Progenitor cell of endocrine pancreas (in vitro differentiated cells): Measurements from ENCODE around the gene CLSTN2. TPM values are rescaled to one million over a fixed set of nuclear protein-coding genes. Genes with fewer than 3 reads are reported as not detected.

Experiments
- DNase-seq: peaks from one replicate; pipeline ENCODE4 v3.0.0; 2021; ENCODE audit warnings: low spot score; ENCODE audit not compliant: unreplicated experiment
- H3K27ac Mint-ChIP-seq: 2 replicates; pipeline ENCODE4 v1.8.0; 2021; ENCODE audit warnings: mild to moderate bottlenecking, moderate library complexity, mixed read lengths
- H3K27me3 Mint-ChIP-seq: 2 replicates; pipeline ENCODE4 v1.8.0; 2021; ENCODE audit warnings: mixed read lengths
- H3K36me3 Mint-ChIP-seq: 2 replicates; pipeline ENCODE4 v1.8.0; 2022; ENCODE audit warnings: mixed read lengths; ENCODE audit not compliant: insufficient read depth
- H3K4me1 Mint-ChIP-seq: 2 replicates; pipeline ENCODE4 v1.8.0; 2021; ENCODE audit warnings: low read depth, mixed read lengths
- H3K4me3 Mint-ChIP-seq: 2 replicates; pipeline ENCODE4 v1.8.0; 2021; ENCODE audit warnings: low read depth, mild to moderate bottlenecking, moderate library complexity, mixed read lengths
- H3K9me3 Mint-ChIP-seq: 2 replicates; pipeline ENCODE4 v1.8.0; 2021; ENCODE audit warnings: low read depth, mixed read lengths
- total RNA-seq: library from RNA; stranded (reverse); gene quantifications from 2 replicates; pipeline ENCODE4 v1.2.1, GENCODE V29; 2021
- TF ChIP-seq, protein P1 (sequence below): fragments of 200-600 bp; sonication (generic); IDR thresholded peaks from one replicate; pipeline ENCODE4 v1.5.0; 2021; ENCODE audit warnings: antibody characterized with exemption, mild to moderate bottlenecking; ENCODE audit not compliant: unreplicated experiment

The CLSTN2 gene
- total RNA-seq, 1 donor from 2014 or later = 2.8 TPM

DNA sequence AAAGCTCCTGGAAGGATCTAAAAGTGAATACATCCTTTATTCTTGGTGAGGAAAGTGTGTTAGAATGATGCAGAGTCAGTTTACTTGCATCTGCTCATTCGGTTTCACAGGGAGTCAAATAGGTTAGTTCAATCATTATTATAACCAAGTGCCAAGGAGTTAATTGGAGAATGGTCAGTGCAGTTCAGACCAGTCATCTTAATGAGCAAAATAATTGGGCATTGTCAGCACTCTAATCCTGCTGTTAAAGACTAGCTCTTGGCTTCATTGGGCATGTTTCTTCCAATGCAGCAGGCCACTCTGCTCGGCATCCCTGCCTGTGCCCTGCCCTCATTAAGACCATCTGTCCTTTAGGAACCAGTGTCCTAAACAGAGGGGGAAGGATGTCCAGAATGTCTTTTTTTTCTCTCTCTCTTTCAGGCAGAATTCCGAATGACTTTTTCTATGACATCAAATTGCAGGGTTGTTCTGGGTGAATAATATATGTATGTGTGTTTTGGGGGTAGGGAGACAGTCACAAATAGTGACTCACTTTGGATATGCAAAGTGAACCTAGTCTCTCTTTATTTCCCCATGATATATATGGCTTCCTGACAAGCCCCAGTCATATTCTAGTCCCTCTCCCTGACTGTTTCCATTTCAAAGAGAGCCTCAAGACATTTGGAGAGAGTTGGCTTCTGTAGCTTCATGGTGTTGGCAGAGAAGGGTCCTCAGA is 537.5 kb downstream of the CLSTN2 start:
- Mint-ChIP-seq H3K9me3 (no peaks in the 10 kb centered on the region), H3K36me3 (no peaks in the 10 kb centered on the region), H3K27ac (no peak overlapping the region), H3K27me3 (peaks cover 13% of the 10 kb centered on the region), H3K4me3 (no peak overlapping the region), H3K4me1 (peaks cover 5% of the 10 kb centered on the region)
- TF ChIP-seq, protein P1, sequence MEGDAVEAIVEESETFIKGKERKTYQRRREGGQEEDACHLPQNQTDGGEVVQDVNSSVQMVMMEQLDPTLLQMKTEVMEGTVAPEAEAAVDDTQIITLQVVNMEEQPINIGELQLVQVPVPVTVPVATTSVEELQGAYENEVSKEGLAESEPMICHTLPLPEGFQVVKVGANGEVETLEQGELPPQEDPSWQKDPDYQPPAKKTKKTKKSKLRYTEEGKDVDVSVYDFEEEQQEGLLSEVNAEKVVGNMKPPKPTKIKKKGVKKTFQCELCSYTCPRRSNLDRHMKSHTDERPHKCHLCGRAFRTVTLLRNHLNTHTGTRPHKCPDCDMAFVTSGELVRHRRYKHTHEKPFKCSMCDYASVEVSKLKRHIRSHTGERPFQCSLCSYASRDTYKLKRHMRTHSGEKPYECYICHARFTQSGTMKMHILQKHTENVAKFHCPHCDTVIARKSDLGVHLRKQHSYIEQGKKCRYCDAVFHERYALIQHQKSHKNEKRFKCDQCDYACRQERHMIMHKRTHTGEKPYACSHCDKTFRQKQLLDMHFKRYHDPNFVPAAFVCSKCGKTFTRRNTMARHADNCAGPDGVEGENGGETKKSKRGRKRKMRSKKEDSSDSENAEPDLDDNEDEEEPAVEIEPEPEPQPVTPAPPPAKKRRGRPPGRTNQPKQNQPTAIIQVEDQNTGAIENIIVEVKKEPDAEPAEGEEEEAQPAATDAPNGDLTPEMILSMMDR = no peak
- no peak for DNase-seq

DNA sequence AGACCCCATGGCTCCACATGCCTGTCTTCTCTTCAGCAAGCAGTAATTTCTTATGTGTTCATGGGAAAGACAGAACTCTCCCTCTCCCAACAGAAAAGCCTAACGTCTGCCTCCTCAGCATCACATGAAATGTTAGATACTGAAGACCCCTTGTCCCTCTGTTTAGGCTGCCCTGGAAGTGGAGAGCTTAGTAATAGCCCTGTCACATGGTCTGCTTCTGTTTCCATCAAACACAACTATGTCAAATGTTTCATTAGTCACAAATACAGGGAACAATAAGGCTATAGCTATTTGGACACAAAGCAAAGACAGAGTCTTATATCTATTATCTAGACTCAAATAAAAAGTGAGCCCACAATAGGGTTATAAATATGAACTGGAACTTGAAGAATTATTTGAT is 552.6 kb downstream of the CLSTN2 start:
- TF ChIP-seq, protein P1 = no peak
- DNase-seq = no peak
- Mint-ChIP-seq H3K27ac (no peak overlapping the region), H3K27me3 (no peaks in the 10 kb centered on the region), H3K4me1 (no peaks in the 10 kb centered on the region), H3K4me3 (no peak overlapping the region), H3K9me3 (peaks cover 16% of the 10 kb centered on the region), H3K36me3 (peaks cover 2% of the 10 kb centered on the region)

- no peak overlapping the region for H3K27ac Mint-ChIP-seq
- H3K4me3 Mint-ChIP-seq = no peak overlapping the region
- no peak for DNase-seq
- H3K36me3 Mint-ChIP-seq = no peaks in the 10 kb centered on the region
- no peaks in the 10 kb centered on the region for H3K4me1 Mint-ChIP-seq
- H3K27me3 Mint-ChIP-seq = no peaks in the 10 kb centered on the region
- no peaks in the 10 kb centered on the region for H3K9me3 Mint-ChIP-seq
- TF ChIP-seq, protein P1 = no peak
Observed at GRCh38 chr3:140493271-140493670, 558.3 kb downstream of the CLSTN2 start.

GRCh38 chr3:140494970-140495369 is 560.0 kb downstream of the CLSTN2 start:
- TF ChIP-seq, protein P1 = no peak
- Mint-ChIP-seq H3K27ac (no peak overlapping the region), H3K27me3 (no peaks in the 10 kb centered on the region), H3K9me3 (no peaks in the 10 kb centered on the region), H3K4me1 (no peaks in the 10 kb centered on the region), H3K36me3 (no peaks in the 10 kb centered on the region), H3K4me3 (no peak overlapping the region)
- DNase-seq = no peak

- TF ChIP-seq, protein P1 = no peak
- H3K9me3 Mint-ChIP-seq = no peaks in the 10 kb centered on the region
- no peaks in the 10 kb centered on the region for H3K36me3 Mint-ChIP-seq
- H3K4me1 Mint-ChIP-seq = no peaks in the 10 kb centered on the region
- no peak overlapping the region for H3K4me3 Mint-ChIP-seq
- peaks cover 7% of the 10 kb centered on the region for H3K27me3 Mint-ChIP-seq
- no peak for DNase-seq
- H3K27ac Mint-ChIP-seq = no peak overlapping the region
Observed at GRCh38 chr3:140497331-140497730, 562.3 kb downstream of the CLSTN2 start.
